Measurements from ENCODE around the gene ZNF468. TPM values are rescaled to one million over a fixed set of nuclear protein-coding genes. Genes with fewer than 3 reads are reported as not detected.
"Not testable (repeated sequence)": the region's sequence is repeated elsewhere in the genome, so short reads cannot be mapped to it uniquely, and the experiment has no call there.

ZNF468 gene
- 13.3 and 15.9 TPM in 2 replicates for total RNA-seq

GRCh38 chr19:52857378-52858191 lies at the start of gene ZNF468:
TSS of gene ZNF468 (minus strand) at chr19:52857619. CDS start at chr19:52854272, 3,347 bp downstream.
- H3K4me3 Mint-ChIP-seq, result peak within 1 kb of the TSS; percentile 87

DNA sequence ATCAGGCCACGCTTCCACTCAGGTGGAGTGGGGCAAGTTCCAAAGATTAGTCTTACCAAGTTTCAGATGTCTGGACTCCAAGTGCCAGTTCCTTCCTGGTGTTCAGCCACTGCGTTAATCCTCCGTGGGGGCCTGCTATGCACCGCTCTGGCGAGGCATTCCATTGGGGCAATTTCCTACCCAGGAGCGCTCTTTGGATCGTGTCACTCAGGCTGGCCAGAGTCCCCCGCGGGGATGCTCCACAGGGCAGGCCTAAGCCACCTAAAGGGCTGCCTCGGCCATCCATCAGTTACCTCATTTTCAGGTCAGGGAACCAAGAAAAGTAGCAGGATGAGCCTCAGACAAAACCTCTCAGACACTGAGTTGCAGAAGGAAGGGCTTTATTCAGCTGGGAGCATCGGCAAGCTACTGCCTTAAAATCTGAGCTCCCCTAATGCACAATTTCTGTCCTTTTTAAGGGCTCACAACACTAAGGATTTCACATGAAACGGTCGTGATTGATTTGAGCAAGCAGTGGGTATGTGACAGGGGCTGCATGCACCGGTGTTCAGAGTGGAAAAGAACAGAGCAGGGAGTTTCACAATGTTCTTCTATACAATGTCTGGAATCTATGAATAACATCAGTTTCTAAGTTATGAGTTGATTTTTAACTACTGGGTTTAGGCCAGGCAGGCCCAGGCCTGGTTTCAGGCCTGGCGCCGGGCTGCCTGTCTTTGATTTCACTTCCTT lies 46.8 kb upstream of the ZNF468 start:
- peaks cover 28% of the 10 kb centered on the region for H3K9me3 Mint-ChIP-seq
- DNase-seq; H3K4me1 Mint-ChIP-seq; intact Hi-C loops (cut with micrococcal nuclease); H3K4me3 Mint-ChIP-seq; H3K27ac Mint-ChIP-seq; H3K27me3 Mint-ChIP-seq: not testable (repeated sequence)
- H3K36me3 Mint-ChIP-seq (ENCODE audit: low read depth), result peaks cover 38% of the 10 kb centered on the region

More at GRCh38 chr19:52857378-52858191, at the start of gene ZNF468:
- H3K27me3 Mint-ChIP-seq, result not testable (repeated sequence)
- H3K36me3 Mint-ChIP-seq (ENCODE audit: low read depth), result peaks cover 38% of the 10 kb centered on the region
- H3K4me1 Mint-ChIP-seq, result peaks cover 16% of the 10 kb centered on the region
- intact Hi-C loops (cut with micrococcal nuclease), result loop anchor here (1.0 to 2.0 kb wide), 4 partner anchors 37 to 105 kb away; partner anchors contain the start of genes ZNF28, ZNF320, ZNF816 and ZNF888
- H3K27ac Mint-ChIP-seq, result peak within 1 kb of the TSS; percentile 90
- peak; percentile 94 for DNase-seq
- peaks cover 25% of the 10 kb centered on the region for H3K9me3 Mint-ChIP-seq

DNA sequence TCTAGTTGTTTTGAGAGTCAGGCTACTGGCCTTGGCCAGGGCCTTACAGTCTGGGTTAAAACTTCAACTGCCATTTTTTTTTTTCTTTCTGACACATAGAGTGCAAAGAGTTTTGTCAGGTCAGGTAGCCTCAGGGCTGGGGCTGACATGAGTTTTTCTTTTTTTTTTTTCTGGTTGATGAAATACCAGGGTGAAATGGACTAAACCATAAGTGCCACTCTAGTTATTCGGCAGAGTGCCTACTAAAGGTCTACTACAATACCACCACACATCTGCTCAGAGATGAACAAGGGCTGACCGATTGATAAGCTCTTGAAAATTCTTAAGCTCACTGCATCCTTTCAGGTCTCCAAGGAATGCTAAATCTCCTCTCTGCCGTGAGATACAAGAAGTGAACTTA lies 44.4 kb upstream of the ZNF468 start:
- Mint-ChIP-seq H3K9me3 (peaks cover 24% of the 10 kb centered on the region), H3K4me1 (peaks cover under 1% of the 10 kb centered on the region), H3K36me3 (ENCODE audit: low read depth) (peaks cover 25% of the 10 kb centered on the region)

GRCh38 chr19:52898596-52898995 lies 41.2 kb upstream of the ZNF468 start:
- not testable (repeated sequence) for H3K4me1 Mint-ChIP-seq, DNase-seq, H3K27me3 Mint-ChIP-seq
- intact Hi-C loops (cut with micrococcal nuclease), result loop anchor here (5.0 kb wide), 2 partner anchors 111 to 371 kb away; partner anchors contain the start of genes ZNF600 and ZNF808
- Mint-ChIP-seq H3K9me3 (peaks cover 18% of the 10 kb centered on the region), H3K36me3 (ENCODE audit: low read depth) (peaks cover 25% of the 10 kb centered on the region), H3K4me3 (peak overlapping the region; percentile 32), H3K27ac (peak overlapping the region; percentile 25)

More for the DNA sequence above, 44.4 kb upstream of the ZNF468 start:
- intact Hi-C loops (cut with micrococcal nuclease), result no loop called here
- no peak overlapping the region for H3K4me3 Mint-ChIP-seq
- no peak for DNase-seq
- H3K27ac Mint-ChIP-seq, result no peak overlapping the region
- no peaks in the 10 kb centered on the region for H3K27me3 Mint-ChIP-seq

GRCh38 chr19:52898101-52898500 lies 40.7 kb upstream of the ZNF468 start:
- intact Hi-C loops (cut with micrococcal nuclease), result loop anchor here (5.0 kb wide), 2 partner anchors 111 to 371 kb away; partner anchors contain the start of genes ZNF600 and ZNF808
- Mint-ChIP-seq H3K27ac (no peak overlapping the region), H3K4me1 (peaks cover 7% of the 10 kb centered on the region), H3K27me3 (no peaks in the 10 kb centered on the region), H3K36me3 (ENCODE audit: low read depth) (peaks cover 28% of the 10 kb centered on the region), H3K9me3 (peaks cover 18% of the 10 kb centered on the region), H3K4me3 (no peak overlapping the region)
- no peak for DNase-seq

GRCh38 chr19:52897138-52897935 lies 39.9 kb upstream of the ZNF468 start, which contains the start of gene ZNF320:
TSS of gene ZNF320 (minus strand) at chr19:52897635. CDS start at chr19:52890255, 7,380 bp downstream.
- Mint-ChIP-seq H3K27ac (peak within 1 kb of the TSS; percentile 93), H3K36me3 (ENCODE audit: low read depth) (peaks cover 35% of the 10 kb centered on the region), H3K4me1 (peaks cover 7% of the 10 kb centered on the region), H3K9me3 (peaks cover 18% of the 10 kb centered on the region), H3K4me3 (peak within 1 kb of the TSS; percentile 92), H3K27me3 (no peaks in the 10 kb centered on the region)
- intact Hi-C loops (cut with micrococcal nuclease), result loop anchor here (1.0 to 5.0 kb wide), 7 partner anchors 25 to 370 kb away; partner anchors contain the start of genes ZNF160, ZNF600, ZNF611 and ZNF808
- DNase-seq, result peak; percentile 98

- H3K27ac Mint-ChIP-seq, result peak overlapping the region; percentile 93
- intact Hi-C loops (cut with micrococcal nuclease), result loop anchor here (1.0 to 5.0 kb wide), 7 partner anchors 26 to 369 kb away; partner anchors contain the start of genes ZNF160, ZNF600, ZNF611 and ZNF808
- H3K4me3 Mint-ChIP-seq, result peak overlapping the region; percentile 92
- no peaks in the 10 kb centered on the region for H3K27me3 Mint-ChIP-seq
- H3K36me3 Mint-ChIP-seq (ENCODE audit: low read depth), result peaks cover 39% of the 10 kb centered on the region
- peaks cover 18% of the 10 kb centered on the region for H3K9me3 Mint-ChIP-seq
- DNase-seq, result no peak
- H3K4me1 Mint-ChIP-seq, result peaks cover 7% of the 10 kb centered on the region
Observed at GRCh38 chr19:52896431-52897137, 39.2 kb upstream of the ZNF468 start.

DNA sequence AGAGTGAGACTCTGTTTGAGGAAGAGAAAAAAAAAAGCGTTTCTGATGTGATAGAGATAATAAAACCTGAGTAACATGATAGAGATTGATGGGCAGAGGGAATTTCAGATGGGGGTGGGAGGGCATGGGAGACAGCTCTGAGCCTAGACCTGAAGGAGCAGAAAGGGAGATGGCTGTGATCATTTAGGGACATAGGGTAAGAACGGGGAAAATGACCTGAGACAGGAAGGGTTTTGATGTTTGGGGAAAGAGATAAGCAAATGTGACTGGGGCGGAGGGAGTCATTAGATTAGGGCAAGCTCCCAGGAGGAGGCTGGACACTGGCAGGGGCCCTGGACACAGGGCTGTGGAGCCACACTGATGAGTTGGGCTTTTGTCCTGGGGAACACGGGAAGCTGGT lies 33.9 kb upstream of the ZNF468 start:
- peaks cover 76% of the 10 kb centered on the region for H3K36me3 Mint-ChIP-seq (ENCODE audit: low read depth)
- no peak overlapping the region for H3K4me3 Mint-ChIP-seq
- no peak for DNase-seq
- peaks cover 29% of the 10 kb centered on the region for H3K9me3 Mint-ChIP-seq
- intact Hi-C loops (cut with micrococcal nuclease), result no loop called here
- peaks cover 4% of the 10 kb centered on the region for H3K4me1 Mint-ChIP-seq
- no peaks in the 10 kb centered on the region for H3K27me3 Mint-ChIP-seq
- no peak overlapping the region for H3K27ac Mint-ChIP-seq

- no peak overlapping the region for H3K4me3 Mint-ChIP-seq
- peaks cover 79% of the 10 kb centered on the region for H3K36me3 Mint-ChIP-seq (ENCODE audit: low read depth)
- no peak for DNase-seq
- intact Hi-C loops (cut with micrococcal nuclease), result no loop called here
- H3K27ac Mint-ChIP-seq, result no peak overlapping the region
- H3K4me1 Mint-ChIP-seq, result peaks cover 3% of the 10 kb centered on the region
- H3K9me3 Mint-ChIP-seq, result peaks cover 30% of the 10 kb centered on the region
- H3K27me3 Mint-ChIP-seq, result no peaks in the 10 kb centered on the region
Observed at GRCh38 chr19:52889931-52890330, 32.5 kb upstream of the ZNF468 start.

- Mint-ChIP-seq H3K36me3 (ENCODE audit: low read depth) (peaks cover 80% of the 10 kb centered on the region), H3K4me3 (no peak overlapping the region), H3K27ac (no peak overlapping the region), H3K9me3 (peaks cover 27% of the 10 kb centered on the region), H3K27me3 (no peaks in the 10 kb centered on the region), H3K4me1 (no peaks in the 10 kb centered on the region)
- DNase-seq, result no peak
- intact Hi-C loops (cut with micrococcal nuclease), result no loop called here
Observed at GRCh38 chr19:52889076-52889475, 31.7 kb upstream of the ZNF468 start.

DNA sequence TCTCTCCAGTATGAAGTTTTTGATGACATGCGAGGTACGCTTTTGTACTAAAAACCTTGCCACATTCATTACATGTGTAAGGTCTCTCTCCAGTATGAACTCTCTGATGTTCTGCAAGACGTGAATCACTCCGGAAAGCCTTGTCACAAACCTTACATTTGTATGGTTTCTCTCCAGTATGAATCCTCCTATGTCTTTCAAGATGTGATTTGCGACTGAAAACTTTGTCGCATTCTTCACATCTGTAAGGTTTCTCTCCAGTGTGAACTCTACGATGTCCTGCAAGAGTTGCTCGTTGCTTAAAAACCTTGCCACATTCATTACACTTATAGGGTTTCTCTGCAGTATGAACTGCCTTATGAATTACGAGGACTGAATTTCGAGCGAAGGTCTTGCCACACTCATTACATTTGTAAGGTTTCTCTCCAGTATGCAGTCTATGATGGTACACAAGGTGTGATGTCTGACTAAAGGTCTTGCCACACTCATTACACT lies 23.5 kb upstream of the ZNF468 start:
- Mint-ChIP-seq H3K4me3 (no peak overlapping the region), H3K9me3 (peaks cover 38% of the 10 kb centered on the region), H3K36me3 (ENCODE audit: low read depth) (peaks cover 73% of the 10 kb centered on the region), H3K27me3 (no peaks in the 10 kb centered on the region), H3K27ac (no peak overlapping the region), H3K4me1 (no peaks in the 10 kb centered on the region)
- intact Hi-C loops (cut with micrococcal nuclease), result no loop called here
- DNase-seq, result no peak

DNA sequence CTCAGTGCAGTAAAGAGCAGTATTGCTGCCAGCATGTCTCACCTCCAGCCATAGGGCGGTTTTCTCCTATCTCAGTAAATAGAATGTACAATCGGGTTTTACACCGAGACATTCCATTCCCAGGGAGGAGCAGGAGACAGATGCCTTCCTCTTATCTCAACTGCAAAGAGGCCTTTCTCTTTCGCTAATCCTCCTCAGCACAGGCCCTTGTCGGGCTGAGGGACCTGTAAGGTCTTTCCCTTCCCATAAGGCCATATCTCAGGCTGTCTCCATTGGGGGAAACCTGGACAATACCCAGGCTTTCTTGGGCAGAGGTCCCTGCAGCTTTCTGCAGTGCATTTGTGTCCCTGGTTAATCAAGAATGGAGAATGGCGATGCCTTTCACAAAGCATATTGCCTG lies 15.6 kb upstream of the ZNF468 start:
- intact Hi-C loops (cut with micrococcal nuclease), result not testable (repeated sequence)

More for the DNA sequence above, 15.6 kb upstream of the ZNF468 start:
- peaks cover 45% of the 10 kb centered on the region for H3K9me3 Mint-ChIP-seq
- not testable (repeated sequence) for H3K4me3 Mint-ChIP-seq, H3K27me3 Mint-ChIP-seq, H3K4me1 Mint-ChIP-seq, DNase-seq, H3K27ac Mint-ChIP-seq
- peaks cover 11% of the 10 kb centered on the region for H3K36me3 Mint-ChIP-seq (ENCODE audit: low read depth)
